EH (cell line): Measurements from ENCODE around the gene ZMAT2.
"Not testable (repeated sequence)": the region's sequence is repeated elsewhere in the genome, so short reads cannot be mapped to it uniquely, and the experiment has no call there.

Source experiments
- DNase-seq: peaks from one replicate; pipeline ENCODE4 v3.0.0-alpha.2; 2015; ENCODE audit warnings: low read depth

The ZMAT2 gene

DNA sequence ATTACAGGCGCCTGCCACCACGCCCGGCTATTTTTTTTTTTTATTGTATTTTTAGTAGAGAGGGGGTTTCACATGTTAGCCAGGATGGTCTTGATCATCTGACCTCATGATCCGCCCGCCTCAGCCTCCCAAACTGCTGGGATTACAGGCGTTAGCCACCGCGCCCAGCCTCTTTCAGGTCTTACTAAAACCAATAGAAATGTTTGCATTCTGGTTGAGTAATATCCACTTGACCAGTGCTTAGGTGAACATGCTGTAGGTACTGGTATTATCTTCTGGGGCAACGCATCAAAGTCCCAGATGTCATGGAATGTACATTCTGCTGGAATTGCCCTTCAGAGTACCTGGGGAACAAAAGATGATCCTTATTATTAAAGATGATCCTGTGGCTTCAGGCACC is 8.5 kb downstream of the ZMAT2 start:
- DNase-seq: not testable (repeated sequence)

DNA sequence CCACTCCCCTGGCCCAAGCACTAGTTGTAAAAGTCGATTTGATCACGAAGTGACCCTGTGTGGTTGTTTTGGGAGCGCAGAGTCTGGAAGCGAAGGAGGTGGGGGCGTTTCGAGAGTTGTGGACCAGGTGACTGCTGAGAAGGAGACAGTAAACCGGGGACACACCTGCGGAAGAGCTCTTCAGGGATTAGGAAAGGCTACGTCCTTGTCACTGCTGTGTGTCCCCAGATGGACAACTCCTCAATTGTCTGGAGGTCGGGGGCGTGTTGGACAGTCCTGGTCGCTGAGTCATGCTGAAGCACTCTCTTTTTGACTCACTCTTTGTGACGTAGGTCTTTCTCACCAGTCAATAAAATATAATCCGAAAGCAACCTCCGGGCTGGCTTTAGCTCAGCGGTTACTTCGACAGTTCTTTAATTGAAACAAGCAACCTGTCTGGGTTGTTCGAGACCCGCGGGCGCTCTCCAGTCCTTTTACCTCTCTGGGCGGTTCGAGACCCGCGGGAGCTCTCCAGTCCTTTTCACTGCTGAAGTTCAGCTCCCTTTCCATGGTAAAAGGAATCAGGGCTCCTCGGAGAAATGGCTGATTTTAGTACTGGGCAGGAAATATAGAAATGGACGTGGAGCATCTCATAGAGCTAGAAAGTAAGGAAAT is 10.8 kb downstream of the ZMAT2 start:
- peak; percentile 99 for DNase-seq

- no peak for DNase-seq
Observed at GRCh38 chr5:140711794-140712193, 11.5 kb downstream of the ZMAT2 start.

GRCh38 chr5:140713562-140714094 is 13.4 kb downstream of the ZMAT2 start:
- no peak for DNase-seq

GRCh38 chr5:140716238-140716637 is 16.0 kb downstream of the ZMAT2 start:
- not testable (repeated sequence) for DNase-seq

DNA sequence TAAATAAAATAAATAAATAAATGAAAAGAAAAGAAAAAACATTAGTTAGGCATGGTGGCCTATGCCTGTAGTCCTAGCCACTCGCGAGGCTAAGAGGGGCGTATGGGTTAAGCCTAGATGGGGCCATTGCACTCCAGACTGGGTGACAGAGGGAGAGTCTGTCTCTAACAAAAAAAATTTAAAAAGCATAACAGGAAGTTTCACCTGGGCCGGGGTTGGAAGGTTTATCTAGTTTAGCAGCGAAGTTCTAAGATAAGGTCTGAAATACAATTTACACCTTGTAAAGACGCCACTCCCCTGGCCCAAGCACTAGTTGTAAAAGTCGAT is 18.0 kb downstream of the ZMAT2 start:
- DNase-seq: no peak

DNA sequence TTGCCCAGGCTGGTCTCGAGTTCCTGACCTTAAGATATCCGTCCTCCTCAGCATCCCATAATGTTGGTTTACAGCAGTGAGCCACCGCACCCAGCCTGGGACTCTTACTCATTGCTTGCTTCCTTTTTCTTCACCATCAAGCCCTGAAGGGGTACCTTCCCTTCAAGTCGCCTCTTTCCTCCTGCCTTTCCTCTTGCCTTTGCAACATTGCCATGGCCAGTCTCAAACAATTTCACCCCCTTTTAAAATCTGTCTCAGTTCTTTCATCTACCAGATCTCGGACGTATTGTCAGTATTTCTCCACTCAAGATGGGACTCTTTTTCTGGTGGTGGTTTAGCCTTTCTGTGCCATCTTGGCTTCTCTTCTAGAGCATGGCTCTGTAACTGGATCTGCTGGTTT is 20.5 kb downstream of the ZMAT2 start:
- DNase-seq: not testable (repeated sequence)

- not testable (repeated sequence) for DNase-seq
Observed at GRCh38 chr5:140721395-140721794, 21.1 kb downstream of the ZMAT2 start.

GRCh38 chr5:140725799-140726471 is 25.7 kb downstream of the ZMAT2 start:
- DNase-seq: peak; percentile 97

- no peak for DNase-seq
Observed at GRCh38 chr5:140733098-140733497, 32.9 kb downstream of the ZMAT2 start.

- peak; percentile 43 for DNase-seq
Observed at GRCh38 chr5:140734354-140734753, 34.1 kb downstream of the ZMAT2 start.

DNA sequence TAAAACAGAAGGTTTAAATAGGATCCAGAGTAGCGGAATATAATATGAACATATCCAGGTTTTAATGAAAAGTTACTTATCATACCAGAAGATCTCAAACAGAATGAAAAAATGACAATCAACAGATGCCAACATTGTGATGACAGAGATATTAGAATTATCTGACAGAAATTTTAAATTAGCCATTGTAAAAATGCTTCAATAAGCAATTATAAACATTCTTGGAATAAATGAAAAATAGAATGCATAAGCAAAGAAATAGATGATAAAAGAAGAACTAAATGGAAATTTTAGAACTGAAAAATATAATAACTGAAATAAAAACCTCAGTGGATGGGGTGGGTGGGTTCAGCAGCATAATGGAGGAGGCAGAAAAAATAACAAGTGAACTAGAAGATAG is 37.2 kb downstream of the ZMAT2 start:
- no peak for DNase-seq

- no peak for DNase-seq
Observed at GRCh38 chr5:140741967-140742366, 41.7 kb downstream of the ZMAT2 start.

DNA sequence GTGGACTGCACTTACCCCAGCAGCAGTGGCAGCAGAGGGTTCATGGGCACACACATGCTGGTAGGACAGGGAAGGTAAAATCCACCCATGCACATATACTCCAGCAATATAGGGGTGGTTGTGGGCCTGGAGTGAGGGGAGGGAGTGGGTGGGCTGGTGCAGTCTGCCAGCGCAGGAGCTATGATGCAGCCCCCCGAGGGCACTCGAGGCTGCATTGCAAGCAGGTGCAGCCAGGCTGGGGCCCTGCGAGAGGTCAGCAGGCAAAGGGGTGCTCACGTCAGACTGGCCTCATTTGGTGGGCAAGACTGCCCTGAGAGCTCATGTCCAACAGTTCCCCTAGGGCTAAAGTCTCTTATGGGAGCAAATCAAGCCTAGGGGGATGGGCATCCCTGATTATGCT is 53.3 kb downstream of the ZMAT2 start:
- no peak for DNase-seq
